SK-N-SH treated with all-trans-retinoic acid at 6 μM for 48 hours (cell line): Measurements from ENCODE around the gene CELSR2.
A peak's percentile ranks its signal among the peaks of the same experiment; 100 is the strongest.

Experiments
- ATAC-seq: fragments of 200-7000 bp; cut with Tn5 transposase; 3 replicates; pipeline ENCODE4 v1.9.1; 2020; ENCODE audit warnings: mild to moderate bottlenecking, moderate library complexity
- ARNTL ChIP-seq: fragments of 450-650 bp; formaldehyde crosslinking; IDR thresholded peaks from 2 replicates; pipeline ENCODE4 v1.5.0; 2020; ENCODE audit warnings: low read depth, mild to moderate bottlenecking, moderate library complexity, borderline replicate concordance
- BACH2 ChIP-seq: fragments of 250-450 bp; sonication (Bioruptor Pico); IDR thresholded peaks from 2 replicates; pipeline ENCODE4 v1.9.0; 2021; ENCODE audit warnings: mild to moderate bottlenecking, borderline replicate concordance
- CSDC2 ChIP-seq: fragments of 250-450 bp; sonication (Bioruptor Pico); IDR thresholded peaks from 2 replicates; pipeline ENCODE4 v1.5.0; 2020; ENCODE audit warnings: mild to moderate bottlenecking, moderate library complexity
- ESRRG ChIP-seq: fragments of 250-450 bp; sonication (Bioruptor Pico); IDR thresholded peaks from 2 replicates; pipeline ENCODE4 v1.6.1; 2021; ENCODE audit warnings: mild to moderate bottlenecking
- GLIS3 ChIP-seq: fragments of 250-450 bp; sonication (Bioruptor Pico); IDR thresholded peaks from 2 replicates; pipeline ENCODE4 v1.5.0; 2020; ENCODE audit warnings: mild to moderate bottlenecking, moderate library complexity
- ISL1 ChIP-seq: fragments of 250-450 bp; sonication (Bioruptor Pico); IDR thresholded peaks from 2 replicates; pipeline ENCODE4 v2.1.2; 2022; ENCODE audit warnings: mild to moderate bottlenecking, moderate library complexity
- PPARA ChIP-seq: fragments of 250-450 bp; sonication (Bioruptor Pico); IDR thresholded peaks from 2 replicates; pipeline ENCODE4 v1.5.0; 2020; ENCODE audit warnings: mild to moderate bottlenecking, borderline replicate concordance
- RARB ChIP-seq: fragments of 250-450 bp; sonication (Bioruptor Pico); IDR thresholded peaks from 2 replicates; pipeline ENCODE4 v1.8.0; 2021; ENCODE audit warnings: mild to moderate bottlenecking, moderate library complexity
- SNAI2 ChIP-seq: fragments of 250-450 bp; sonication (Bioruptor Pico); IDR thresholded peaks from 2 replicates; pipeline ENCODE4 v1.5.0; 2020; ENCODE audit warnings: mild to moderate bottlenecking, moderate library complexity
- TCF4 ChIP-seq: fragments of 250-450 bp; sonication (Bioruptor Pico); IDR thresholded peaks from 2 replicates; pipeline ENCODE4 v1.8.0; 2021; ENCODE audit warnings: mild to moderate bottlenecking, moderate library complexity, borderline replicate concordance
- TOX ChIP-seq: fragments of 250-450 bp; sonication (Bioruptor Pico); IDR thresholded peaks from 2 replicates; pipeline ENCODE4 v1.8.0; 2021; ENCODE audit warnings: mild to moderate bottlenecking, moderate library complexity, borderline replicate concordance
- TSHZ2 ChIP-seq: fragments of 250-450 bp; sonication (Bioruptor Pico); IDR thresholded peaks from 2 replicates; pipeline ENCODE4 v1.5.0; 2020; ENCODE audit warnings: mild to moderate bottlenecking, moderate library complexity
- ZC3H10 ChIP-seq: fragments of 250-450 bp; sonication (Bioruptor Pico); IDR thresholded peaks from 2 replicates; pipeline ENCODE4 v1.5.1; 2021; ENCODE audit warnings: mild to moderate bottlenecking, moderate library complexity
- ZFP30 ChIP-seq: fragments of 450-650 bp; formaldehyde crosslinking; IDR thresholded peaks from 2 replicates; pipeline ENCODE4 v1.5.0; 2022; ENCODE audit warnings: mild to moderate bottlenecking, moderate library complexity
- ZNF565 ChIP-seq: fragments of 450-650 bp; formaldehyde crosslinking; conservative IDR thresholded peaks from 2 replicates; pipeline ENCODE4 v1.5.0; 2020; ENCODE audit warnings: low read depth, mild to moderate bottlenecking, moderate library complexity
- ZNF70 ChIP-seq: fragments of 450-650 bp; formaldehyde crosslinking; IDR thresholded peaks from 2 replicates; pipeline ENCODE4 v1.5.0; 2020; ENCODE audit warnings: mild to moderate bottlenecking, moderate library complexity
- ZNF8 ChIP-seq: fragments of 450-650 bp; formaldehyde crosslinking; IDR thresholded peaks from 2 replicates; pipeline ENCODE4 v1.5.0; 2020; ENCODE audit warnings: mild to moderate bottlenecking, moderate library complexity
- TF ChIP-seq, protein P1 (sequence below): fragments of 250-450 bp; sonication (Bioruptor Pico); IDR thresholded peaks from 2 replicates; pipeline ENCODE4 v1.8.0; 2020; ENCODE audit warnings: mild to moderate bottlenecking, moderate library complexity, borderline replicate concordance
- TF ChIP-seq, protein P2 (sequence below): fragments of 250-450 bp; sonication (Bioruptor Pico); IDR thresholded peaks from 2 replicates; pipeline ENCODE4 v1.5.1; 2021; ENCODE audit warnings: mild to moderate bottlenecking, moderate library complexity
- TF ChIP-seq, protein P3 (sequence below): fragments of 250-450 bp; sonication (Bioruptor Pico); IDR thresholded peaks from 2 replicates; pipeline ENCODE4 v1.5.1; 2020; ENCODE audit warnings: low read depth, mild to moderate bottlenecking, moderate library complexity

Gene CELSR2

DNA sequence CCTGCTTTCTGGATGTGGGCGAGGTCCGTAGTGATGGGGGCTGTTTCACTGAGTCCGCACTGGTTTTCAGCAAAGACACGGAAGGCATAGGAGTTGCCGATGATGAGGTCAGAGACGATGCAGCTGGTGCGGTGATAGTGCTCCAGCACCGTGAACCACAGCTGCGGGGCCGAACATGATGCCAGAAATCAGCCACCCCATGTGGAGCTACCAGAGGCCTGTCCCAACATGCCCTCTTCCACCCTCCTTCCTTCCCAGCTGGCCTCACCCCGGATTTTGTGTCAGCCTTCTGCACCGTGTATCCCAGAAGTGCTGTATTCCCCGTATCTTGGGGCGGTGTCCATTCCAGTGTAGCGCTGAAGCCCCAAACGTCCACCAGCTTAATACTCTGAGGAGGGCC, 47.4 kb downstream of the CELSR2 start:
- ATAC-seq = no peak
- no peak for TF ChIP-seq TSHZ2 (CRISPR knock-in tag)
- TF ChIP-seq TOX (CRISPR knock-in tag) = no peak
- no peak for TF ChIP-seq BACH2
- no peak for TF ChIP-seq ZC3H10 (CRISPR knock-in tag)
- no peak for TF ChIP-seq ZNF8 (CRISPR knock-in tag)
- no peak for TF ChIP-seq RARB
- no peak for TF ChIP-seq PPARA (CRISPR knock-in tag)
- TF ChIP-seq, protein P1, sequence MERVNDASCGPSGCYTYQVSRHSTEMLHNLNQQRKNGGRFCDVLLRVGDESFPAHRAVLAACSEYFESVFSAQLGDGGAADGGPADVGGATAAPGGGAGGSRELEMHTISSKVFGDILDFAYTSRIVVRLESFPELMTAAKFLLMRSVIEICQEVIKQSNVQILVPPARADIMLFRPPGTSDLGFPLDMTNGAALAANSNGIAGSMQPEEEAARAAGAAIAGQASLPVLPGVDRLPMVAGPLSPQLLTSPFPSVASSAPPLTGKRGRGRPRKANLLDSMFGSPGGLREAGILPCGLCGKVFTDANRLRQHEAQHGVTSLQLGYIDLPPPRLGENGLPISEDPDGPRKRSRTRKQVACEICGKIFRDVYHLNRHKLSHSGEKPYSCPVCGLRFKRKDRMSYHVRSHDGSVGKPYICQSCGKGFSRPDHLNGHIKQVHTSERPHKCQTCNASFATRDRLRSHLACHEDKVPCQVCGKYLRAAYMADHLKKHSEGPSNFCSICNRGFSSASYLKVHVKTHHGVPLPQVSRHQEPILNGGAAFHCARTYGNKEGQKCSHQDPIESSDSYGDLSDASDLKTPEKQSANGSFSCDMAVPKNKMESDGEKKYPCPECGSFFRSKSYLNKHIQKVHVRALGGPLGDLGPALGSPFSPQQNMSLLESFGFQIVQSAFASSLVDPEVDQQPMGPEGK = no peak
- TF ChIP-seq ZNF70 = no peak
- no peak for TF ChIP-seq ARNTL (CRISPR knock-in tag)

- TF ChIP-seq ISL1 (peak; percentile 23; the same call in 1 of the 2 replicates), SNAI2 (CRISPR knock-in tag) (no peak), CSDC2 (CRISPR knock-in tag) (0 out of 2 replicates have a peak, but pooled peaks have one; percentile 48), ZNF8 (CRISPR knock-in tag) (no peak), BACH2 (no peak), ZNF70 (no peak), ZNF565 (CRISPR knock-in tag) (no peak), ZC3H10 (CRISPR knock-in tag) (no peak), RARB (no peak)
- peak; percentile 90 for ATAC-seq
Observed at GRCh38 chr1:109298666-109299557, 49.6 kb downstream of the CELSR2 start.

DNA sequence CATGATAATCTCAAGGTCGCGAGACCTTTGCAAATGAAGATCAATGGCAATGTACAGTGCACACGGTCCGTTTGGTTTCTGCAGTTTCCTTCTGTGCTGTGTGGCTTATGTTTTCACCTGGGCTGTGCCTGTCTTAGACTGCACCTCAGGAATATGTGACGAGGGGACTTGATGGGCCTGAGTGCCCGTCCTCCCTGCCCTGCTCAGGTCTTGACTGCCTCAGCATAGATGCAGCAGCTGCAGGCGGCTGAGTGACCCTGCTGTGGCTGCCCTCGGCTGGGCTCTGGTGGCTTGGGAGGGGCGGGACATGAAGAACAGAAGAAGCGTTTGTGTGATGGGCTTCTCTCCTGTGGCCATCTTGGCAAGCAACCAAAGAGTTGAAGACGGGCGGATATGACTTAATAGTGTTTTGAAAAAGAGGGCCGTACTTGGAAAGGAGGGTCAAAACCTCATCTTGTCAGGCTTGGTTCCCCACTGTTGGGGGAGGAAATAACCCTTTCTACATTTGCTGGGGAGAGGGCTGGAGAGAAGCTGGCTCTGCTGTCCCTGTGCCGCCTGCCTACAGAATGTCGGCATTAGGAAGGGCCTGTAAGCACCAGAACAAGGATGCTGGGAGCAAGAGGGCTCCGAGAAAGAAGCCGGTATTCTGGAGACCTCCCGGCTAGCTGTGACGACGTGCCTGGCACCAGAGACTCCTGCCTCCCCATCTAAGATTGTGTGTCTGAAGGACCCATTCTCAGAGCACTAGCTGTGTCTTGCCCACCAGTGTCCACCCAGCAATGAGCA, 50.4 kb downstream of the CELSR2 start:
- no peak; the same call in 1 of the 3 replicates for ATAC-seq
- no peak for TF ChIP-seq ZNF70
- TF ChIP-seq ZNF565 (CRISPR knock-in tag) = no peak
- TF ChIP-seq ISL1 = no peak
- TF ChIP-seq, protein P2, sequence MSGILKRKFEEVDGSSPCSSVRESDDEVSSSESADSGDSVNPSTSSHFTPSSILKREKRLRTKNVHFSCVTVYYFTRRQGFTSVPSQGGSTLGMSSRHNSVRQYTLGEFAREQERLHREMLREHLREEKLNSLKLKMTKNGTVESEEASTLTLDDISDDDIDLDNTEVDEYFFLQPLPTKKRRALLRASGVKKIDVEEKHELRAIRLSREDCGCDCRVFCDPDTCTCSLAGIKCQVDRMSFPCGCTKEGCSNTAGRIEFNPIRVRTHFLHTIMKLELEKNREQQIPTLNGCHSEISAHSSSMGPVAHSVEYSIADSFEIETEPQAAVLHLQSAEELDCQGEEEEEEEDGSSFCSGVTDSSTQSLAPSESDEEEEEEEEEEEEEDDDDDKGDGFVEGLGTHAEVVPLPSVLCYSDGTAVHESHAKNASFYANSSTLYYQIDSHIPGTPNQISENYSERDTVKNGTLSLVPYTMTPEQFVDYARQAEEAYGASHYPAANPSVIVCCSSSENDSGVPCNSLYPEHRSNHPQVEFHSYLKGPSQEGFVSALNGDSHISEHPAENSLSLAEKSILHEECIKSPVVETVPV = no peak
- TF ChIP-seq RARB = no peak
- TF ChIP-seq GLIS3 = no peak
- TF ChIP-seq, protein P3, sequence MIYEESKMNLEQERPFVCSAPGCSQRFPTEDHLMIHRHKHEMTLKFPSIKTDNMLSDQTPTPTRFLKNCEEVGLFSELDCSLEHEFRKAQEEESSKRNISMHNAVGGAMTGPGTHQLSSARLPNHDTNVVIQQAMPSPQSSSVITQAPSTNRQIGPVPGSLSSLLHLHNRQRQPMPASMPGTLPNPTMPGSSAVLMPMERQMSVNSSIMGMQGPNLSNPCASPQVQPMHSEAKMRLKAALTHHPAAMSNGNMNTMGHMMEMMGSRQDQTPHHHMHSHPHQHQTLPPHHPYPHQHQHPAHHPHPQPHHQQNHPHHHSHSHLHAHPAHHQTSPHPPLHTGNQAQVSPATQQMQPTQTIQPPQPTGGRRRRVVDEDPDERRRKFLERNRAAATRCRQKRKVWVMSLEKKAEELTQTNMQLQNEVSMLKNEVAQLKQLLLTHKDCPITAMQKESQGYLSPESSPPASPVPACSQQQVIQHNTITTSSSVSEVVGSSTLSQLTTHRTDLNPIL (CRISPR knock-in tag) = no peak
- TF ChIP-seq CSDC2 (CRISPR knock-in tag) = no peak
- TF ChIP-seq ZFP30 = no peak
- TF ChIP-seq TCF4 (CRISPR knock-in tag) = no peak
- TF ChIP-seq ESRRG (CRISPR knock-in tag) = no peak
- no peak for TF ChIP-seq TSHZ2 (CRISPR knock-in tag)
- TF ChIP-seq ARNTL (CRISPR knock-in tag) = no peak
- no peak for TF ChIP-seq ZNF8 (CRISPR knock-in tag)
- TF ChIP-seq, protein P1 = no peak
- no peak for TF ChIP-seq TOX (CRISPR knock-in tag)
